ENCODE results near the gene ANKFY1.

- TF ChIP-seq, protein P1, sequence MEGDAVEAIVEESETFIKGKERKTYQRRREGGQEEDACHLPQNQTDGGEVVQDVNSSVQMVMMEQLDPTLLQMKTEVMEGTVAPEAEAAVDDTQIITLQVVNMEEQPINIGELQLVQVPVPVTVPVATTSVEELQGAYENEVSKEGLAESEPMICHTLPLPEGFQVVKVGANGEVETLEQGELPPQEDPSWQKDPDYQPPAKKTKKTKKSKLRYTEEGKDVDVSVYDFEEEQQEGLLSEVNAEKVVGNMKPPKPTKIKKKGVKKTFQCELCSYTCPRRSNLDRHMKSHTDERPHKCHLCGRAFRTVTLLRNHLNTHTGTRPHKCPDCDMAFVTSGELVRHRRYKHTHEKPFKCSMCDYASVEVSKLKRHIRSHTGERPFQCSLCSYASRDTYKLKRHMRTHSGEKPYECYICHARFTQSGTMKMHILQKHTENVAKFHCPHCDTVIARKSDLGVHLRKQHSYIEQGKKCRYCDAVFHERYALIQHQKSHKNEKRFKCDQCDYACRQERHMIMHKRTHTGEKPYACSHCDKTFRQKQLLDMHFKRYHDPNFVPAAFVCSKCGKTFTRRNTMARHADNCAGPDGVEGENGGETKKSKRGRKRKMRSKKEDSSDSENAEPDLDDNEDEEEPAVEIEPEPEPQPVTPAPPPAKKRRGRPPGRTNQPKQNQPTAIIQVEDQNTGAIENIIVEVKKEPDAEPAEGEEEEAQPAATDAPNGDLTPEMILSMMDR (IDR thresholded peaks at IDR 0.05): no peak
- TF ChIP-seq POLR2AphosphoS5 (IDR thresholded peaks at IDR 0.05): no peak
Measured at GRCh38 chr17:4186357-4186881, 77.4 kb downstream of the ANKFY1 start.
